Epithelial cell of esophagus (primary cell): Measurements from ENCODE around the gene SNX30.

Source experiments
- DNase-seq: peaks from one replicate; pipeline ENCODE4 v3.0.0; 2010; ENCODE audit warnings: low read depth
- H3K4me3 ChIP-seq: 2 replicates; pipeline ENCODE4 v1.5.1; 2011; ENCODE audit warnings: mild to moderate bottlenecking, low read length, control low read depth
- TF ChIP-seq, protein P1 (sequence below): IDR thresholded peaks from 2 replicates; pipeline ENCODE4 v1.5.1; 2011; ENCODE audit warnings: low read depth, mild to moderate bottlenecking, low read length, control low read depth, inconsistent platforms; ENCODE audit not compliant: insufficient read depth; ENCODE audit errors: missing control alignments

The SNX30 gene, protein sequence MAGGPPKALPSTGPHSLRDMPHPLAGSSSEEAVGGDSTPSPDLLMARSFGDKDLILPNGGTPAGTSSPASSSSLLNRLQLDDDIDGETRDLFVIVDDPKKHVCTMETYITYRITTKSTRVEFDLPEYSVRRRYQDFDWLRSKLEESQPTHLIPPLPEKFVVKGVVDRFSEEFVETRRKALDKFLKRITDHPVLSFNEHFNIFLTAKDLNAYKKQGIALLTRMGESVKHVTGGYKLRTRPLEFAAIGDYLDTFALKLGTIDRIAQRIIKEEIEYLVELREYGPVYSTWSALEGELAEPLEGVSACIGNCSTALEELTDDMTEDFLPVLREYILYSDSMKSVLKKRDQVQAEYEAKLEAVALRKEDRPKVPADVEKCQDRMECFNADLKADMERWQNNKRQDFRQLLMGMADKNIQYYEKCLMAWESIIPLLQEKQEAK

DNA sequence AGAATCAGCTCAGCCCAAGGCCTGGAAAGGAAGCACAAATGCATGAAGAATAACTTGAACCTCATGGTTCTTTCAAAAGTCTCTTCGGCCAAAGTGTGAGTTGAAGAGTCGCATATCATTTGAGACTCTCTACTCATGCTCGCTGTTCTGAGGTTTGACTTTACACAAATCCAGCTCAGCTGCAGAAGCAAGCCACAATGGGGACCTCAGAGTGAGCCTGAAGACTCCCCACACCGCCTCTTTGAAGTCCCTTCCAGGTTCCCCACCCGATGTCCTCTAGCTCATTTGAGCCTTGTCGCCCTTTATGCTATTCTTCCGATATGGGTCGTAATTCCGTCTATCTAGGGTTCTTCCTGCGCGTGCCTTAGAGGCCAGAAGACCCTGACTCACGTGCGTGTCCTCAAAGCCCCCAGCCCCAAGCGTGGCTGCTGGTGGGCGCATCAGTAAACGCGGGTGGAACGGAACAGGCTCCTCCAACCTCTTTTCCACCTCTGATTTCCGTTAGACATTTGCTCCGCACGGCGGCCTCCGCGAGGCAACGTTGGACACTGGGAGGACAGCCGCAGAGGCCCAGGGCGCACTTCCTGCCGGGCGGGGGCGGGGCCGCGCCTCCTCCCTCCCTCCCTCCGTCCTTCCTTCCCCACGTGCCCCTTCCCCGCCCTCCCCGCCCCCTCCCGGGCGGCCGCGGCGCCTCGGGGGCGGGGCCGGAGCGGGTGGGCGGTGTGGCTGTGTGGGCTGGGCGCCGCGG, at the start of gene SNX30:
TSS of gene SNX30 (plus strand) at position 745 of the 748 bp plus-strand sequence. CDS start 242 bp downstream, outside the sequence.
- peak; percentile 88 for DNase-seq
- peak within 1 kb of the TSS; percentile 73 for H3K4me3 ChIP-seq
- TF ChIP-seq, protein P1, sequence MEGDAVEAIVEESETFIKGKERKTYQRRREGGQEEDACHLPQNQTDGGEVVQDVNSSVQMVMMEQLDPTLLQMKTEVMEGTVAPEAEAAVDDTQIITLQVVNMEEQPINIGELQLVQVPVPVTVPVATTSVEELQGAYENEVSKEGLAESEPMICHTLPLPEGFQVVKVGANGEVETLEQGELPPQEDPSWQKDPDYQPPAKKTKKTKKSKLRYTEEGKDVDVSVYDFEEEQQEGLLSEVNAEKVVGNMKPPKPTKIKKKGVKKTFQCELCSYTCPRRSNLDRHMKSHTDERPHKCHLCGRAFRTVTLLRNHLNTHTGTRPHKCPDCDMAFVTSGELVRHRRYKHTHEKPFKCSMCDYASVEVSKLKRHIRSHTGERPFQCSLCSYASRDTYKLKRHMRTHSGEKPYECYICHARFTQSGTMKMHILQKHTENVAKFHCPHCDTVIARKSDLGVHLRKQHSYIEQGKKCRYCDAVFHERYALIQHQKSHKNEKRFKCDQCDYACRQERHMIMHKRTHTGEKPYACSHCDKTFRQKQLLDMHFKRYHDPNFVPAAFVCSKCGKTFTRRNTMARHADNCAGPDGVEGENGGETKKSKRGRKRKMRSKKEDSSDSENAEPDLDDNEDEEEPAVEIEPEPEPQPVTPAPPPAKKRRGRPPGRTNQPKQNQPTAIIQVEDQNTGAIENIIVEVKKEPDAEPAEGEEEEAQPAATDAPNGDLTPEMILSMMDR: no peak

DNA sequence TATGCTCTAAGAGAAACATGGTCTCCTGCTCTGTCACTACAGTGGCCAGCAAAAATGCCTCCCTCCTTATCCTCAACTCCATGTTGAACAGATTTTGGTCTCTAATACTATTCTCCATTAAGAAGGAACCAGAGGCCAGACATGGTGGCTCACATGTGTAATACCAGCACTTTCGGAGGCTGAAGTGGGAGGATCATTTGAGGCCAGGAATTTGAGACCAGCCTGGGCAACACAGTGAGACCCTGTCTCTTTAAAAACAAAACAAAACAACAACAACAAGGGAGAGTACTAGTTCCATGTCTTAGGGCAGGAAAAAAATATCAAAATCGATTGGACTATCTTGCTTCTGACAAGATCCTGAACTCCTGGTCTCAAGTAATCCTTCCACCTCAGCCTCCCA, 47.3 kb upstream of the SNX30 start:
- TF ChIP-seq, protein P1: no peak
- no peak overlapping the region for H3K4me3 ChIP-seq
- no peak for DNase-seq

DNA sequence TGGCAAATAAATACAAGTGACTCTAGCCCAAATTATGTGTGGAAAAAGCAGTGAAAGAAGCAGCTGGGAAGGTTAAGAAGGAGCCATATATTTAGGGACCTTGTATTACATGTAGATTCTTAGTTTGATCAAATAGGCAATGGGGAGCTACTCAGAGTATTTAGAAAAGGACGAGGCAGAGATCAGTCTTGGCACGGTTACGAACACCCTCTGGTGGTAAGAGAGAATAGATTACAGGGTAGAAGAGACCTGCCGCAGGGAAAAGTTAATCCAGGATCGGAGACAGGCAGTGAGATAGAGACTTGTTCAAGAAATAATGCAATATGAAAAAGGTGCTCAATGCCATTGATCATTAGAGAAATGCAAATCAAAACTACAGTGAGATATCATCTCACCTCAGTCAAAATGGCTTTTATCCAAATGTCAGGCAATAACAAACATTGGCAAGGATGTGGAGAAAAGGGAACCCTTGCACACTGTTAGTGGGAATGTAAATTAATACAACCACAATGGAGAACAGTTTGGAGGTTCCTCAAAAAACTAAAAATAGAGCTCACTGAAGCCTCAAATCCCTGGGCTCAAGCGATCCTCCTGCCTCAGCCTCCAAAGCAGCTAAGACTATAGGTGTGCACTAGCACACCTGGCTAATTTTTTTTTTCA, 44.7 kb upstream of the SNX30 start:
- no peak overlapping the region for H3K4me3 ChIP-seq
- DNase-seq: peak; percentile 54

DNA sequence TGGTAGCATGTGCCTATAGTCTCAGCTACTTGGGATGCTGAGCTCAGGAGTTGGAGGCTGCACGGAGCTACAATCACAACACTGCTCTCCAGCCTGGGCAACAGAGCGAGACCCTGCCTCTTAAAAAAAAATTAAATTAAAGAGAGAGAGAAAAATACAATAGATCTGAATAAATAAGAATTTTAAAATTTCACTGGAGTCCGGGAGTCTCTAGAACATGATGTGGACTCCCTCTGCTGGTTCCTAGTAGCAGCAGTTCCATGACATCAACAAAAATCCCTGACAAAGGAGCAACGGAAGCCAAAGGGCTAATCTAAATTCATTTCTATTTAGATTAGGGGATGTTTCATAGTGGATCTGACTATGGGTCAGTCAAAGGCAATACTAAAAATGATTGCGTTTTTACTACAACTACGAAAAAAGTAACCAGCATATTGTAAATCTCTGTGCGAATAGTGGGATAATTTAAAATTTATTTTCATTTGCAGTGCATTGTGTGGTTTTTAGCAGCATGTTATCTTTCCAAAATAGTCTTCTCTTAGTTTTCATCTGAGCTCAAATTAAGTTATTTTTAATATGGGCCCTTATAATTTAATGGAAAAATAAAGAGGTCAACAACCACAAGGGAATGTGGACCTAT, 39.4 kb upstream of the SNX30 start:
- peak; percentile 39 for DNase-seq
- TF ChIP-seq, protein P1: peak; percentile 72
- no peak overlapping the region for H3K4me3 ChIP-seq

More for the DNA sequence above, 44.7 kb upstream of the SNX30 start:
- TF ChIP-seq, protein P1: peak; percentile 62

DNA sequence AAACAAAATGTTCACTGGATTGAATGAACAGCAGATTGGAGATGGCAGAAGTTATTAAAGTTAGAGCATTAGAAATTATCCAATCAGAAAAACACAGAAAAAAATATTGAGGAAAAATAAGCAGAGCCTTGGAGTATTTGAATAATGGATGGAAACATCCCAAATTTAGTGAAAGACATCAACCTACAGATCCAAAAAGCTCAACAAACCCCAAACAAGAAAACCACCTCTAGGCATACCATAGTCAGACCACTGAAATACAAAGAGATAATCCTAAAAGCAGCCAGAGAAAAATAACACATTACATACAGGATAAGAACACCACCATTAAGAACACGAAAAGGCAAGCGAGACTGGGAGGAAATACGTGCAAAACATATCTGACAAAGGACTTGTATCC, 37.9 kb upstream of the SNX30 start:
- TF ChIP-seq, protein P1: no peak
- no peak for DNase-seq
- no peak overlapping the region for H3K4me3 ChIP-seq

DNA sequence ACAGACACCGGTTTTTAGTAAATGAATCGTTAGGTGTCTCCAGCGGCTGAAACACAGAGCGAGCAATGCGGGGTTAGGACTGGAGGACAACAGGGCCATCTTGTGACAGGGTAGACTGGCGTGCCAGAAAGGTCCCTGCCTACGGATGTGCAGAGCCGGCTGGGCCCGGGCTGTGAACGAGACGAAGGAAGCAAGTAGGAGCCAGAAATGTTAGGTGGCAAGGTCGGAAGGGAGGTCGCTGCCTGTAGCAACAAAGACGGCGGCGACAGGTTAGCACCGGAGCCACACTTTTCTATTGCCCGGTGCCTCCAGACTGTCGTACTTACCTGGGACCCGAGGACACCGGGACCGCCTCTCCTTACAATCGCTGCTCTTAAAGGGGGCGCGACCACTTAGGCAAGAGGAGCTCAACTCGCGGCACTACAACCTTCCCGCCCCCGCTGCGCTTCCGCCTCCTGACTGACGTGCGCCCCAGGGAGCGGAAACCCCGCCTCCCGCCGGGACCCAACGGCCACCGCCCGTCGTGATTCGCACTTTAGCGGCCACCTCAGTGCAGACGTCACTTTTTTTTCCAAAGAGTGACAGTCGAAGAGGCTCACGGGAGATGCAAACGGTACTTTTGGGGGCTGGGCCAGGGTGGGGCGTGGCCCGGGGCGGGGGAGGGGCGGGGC, 32.8 kb upstream of the SNX30 start, which contains the start of gene INIP:
TSS of gene INIP (minus strand) at position 457 of the 671 bp plus-strand sequence. CDS start 1,632 bp downstream, outside the sequence.
- TF ChIP-seq, protein P1: no peak
- peak; percentile 98 for DNase-seq
- peak within 1 kb of the TSS; percentile 91 for H3K4me3 ChIP-seq
